Left lung (tissue), 10 donors: ENCODE measurements around the gene SNTB2. TPM values are rescaled to one million over a fixed set of nuclear protein-coding genes. Genes with fewer than 3 reads are reported as not detected.
A peak's percentile ranks its signal among the peaks of the same experiment; 100 is the strongest.

Experiments
- ATAC-seq: fragments of 200-7000 bp; cut with Tn5 transposase; one replicate; pipeline ENCODE4 v1.9.1; 2020; ENCODE audit warnings: moderate library complexity
- DNase-seq, 4 donors: peaks; one replicate each; pipeline ENCODE4 v3.0.0-alpha.2; 2013 to 2020
- H3K27ac ChIP-seq, 2 donors: fragments of 200-600 bp; sonication (generic) in 1 of 2; one replicate each; pipeline versions ENCODE4 v1.5.0 to v1.8.0; 2020 to 2021
- H3K27me3 ChIP-seq, 2 donors: fragments of 200-600 bp; sonication (generic) in 1 of 2; one replicate each; pipeline versions ENCODE4 v1.5.0 to v1.8.0; 2020 to 2021
- H3K36me3 ChIP-seq, 2 donors: fragments of 200-600 bp; sonication (generic) in 1 of 2; one replicate each; pipeline versions ENCODE4 v1.5.0 to v1.8.0; 2020 to 2021
- H3K4me1 ChIP-seq, 2 donors: fragments of 200-600 bp; one replicate each; pipeline ENCODE4 v1.8.0; 2021
- H3K4me3 ChIP-seq, 2 donors: fragments of 200-600 bp; sonication (generic) in 1 of 2; one replicate each; pipeline versions ENCODE4 v1.5.0 to v1.8.0; 2020 to 2021; ENCODE audit warnings: mild to moderate bottlenecking in 1 of 2
- H3K9me3 ChIP-seq, 2 donors: fragments of 200-600 bp; sonication (generic) in 1 of 2; one replicate each; pipeline versions ENCODE4 v1.5.0 to v1.8.0; 2020 to 2021
- CTCF ChIP-seq, 2 donors: fragments of 200-600 bp; sonication (generic) in 1 of 2; IDR thresholded peaks; one replicate each; pipeline versions ENCODE4 v1.5.0 to v1.8.0; 2021; ENCODE audit warnings: antibody characterized with exemption in 2 of 2
- intact Hi-C, 2 donors: fragments of 100-400 bp; cut with DNase I; formaldehyde crosslinking; loops; one replicate each; pipeline versions ENCODE4 v1.11.2 to v1.14.2; 2022
- polyA plus RNA-seq, 6 donors: library from polyadenylated mRNA; unstranded; fragments of 120-200 nt; gene quantifications; one replicate each; pipeline ENCODE4 v1.2.1, GENCODE V29; 2013; ENCODE audit not compliant: insufficient read length in 6 of 6
- total RNA-seq, 2 donors: library from RNA; stranded (reverse); fragmentation: NEBNext Ultra II Directional; extraction: Animal tissue kit (Norgen Biotek cat#: 25700); gene quantifications; one replicate each; pipeline ENCODE4 v1.2.1, GENCODE V29; 2021
- donor health status: DM: no; HTN: yes; CAD: no.
- donor health status: DM: no; HTN: no; CAD: no.

Gene SNTB2
- total and polyA plus RNA-seq, 8 donors, result 22.8 to 47.3 (median 25.1) TPM

DNA sequence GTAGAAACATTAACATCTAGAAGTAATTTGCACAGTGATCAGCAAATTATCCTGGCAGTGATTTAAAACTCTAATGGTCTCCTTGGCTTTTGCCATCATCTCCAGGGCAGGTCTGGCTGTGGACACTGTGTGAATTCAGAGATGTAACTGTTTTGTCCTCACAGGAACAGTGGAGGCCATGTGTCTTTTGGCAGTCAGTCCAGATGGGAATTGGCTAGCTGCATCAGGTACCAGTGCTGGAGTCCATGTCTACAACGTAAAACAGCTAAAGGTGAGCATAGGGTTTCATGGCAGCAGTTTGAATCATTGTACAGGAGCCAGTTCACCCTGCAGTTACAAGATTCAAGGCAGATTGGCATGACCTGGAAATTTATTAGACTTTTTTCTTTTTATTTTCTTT is 26.8 kb upstream of the SNTB2 start:
- ATAC-seq, result no peak
- no peak for TF ChIP-seq CTCF (IDR thresholded peaks at IDR 0.05)
- H3K27me3 ChIP-seq, result no peaks in the 10 kb centered on the region
- intact Hi-C loops, result no loop called here
- no peak overlapping the region for H3K27ac ChIP-seq
- H3K4me3 ChIP-seq, result no peak overlapping the region
- H3K36me3 ChIP-seq, result peaks cover 6 to 100% of the 10 kb centered on the region in 2 donors
- no peak for DNase-seq
- H3K4me1 ChIP-seq, result no peaks in the 10 kb centered on the region
- no peaks in the 10 kb centered on the region for H3K9me3 ChIP-seq

GRCh38 chr16:69165584-69165983 is 21.4 kb upstream of the SNTB2 start:
- TF ChIP-seq CTCF (IDR thresholded peaks at IDR 0.05), result no peak
- Histone ChIP-seq H3K4me3 (no peak overlapping the region), H3K36me3 (peaks cover 0 to 96% of the 10 kb centered on the region in 2 donors), H3K27me3 (no peaks in the 10 kb centered on the region), H3K9me3 (no peaks in the 10 kb centered on the region), H3K27ac (no peak overlapping the region), H3K4me1 (peaks cover 0 to 17% of the 10 kb centered on the region in 2 donors)
- no peak for ATAC-seq
- intact Hi-C loops, result no loop called here
- no peak for DNase-seq

DNA sequence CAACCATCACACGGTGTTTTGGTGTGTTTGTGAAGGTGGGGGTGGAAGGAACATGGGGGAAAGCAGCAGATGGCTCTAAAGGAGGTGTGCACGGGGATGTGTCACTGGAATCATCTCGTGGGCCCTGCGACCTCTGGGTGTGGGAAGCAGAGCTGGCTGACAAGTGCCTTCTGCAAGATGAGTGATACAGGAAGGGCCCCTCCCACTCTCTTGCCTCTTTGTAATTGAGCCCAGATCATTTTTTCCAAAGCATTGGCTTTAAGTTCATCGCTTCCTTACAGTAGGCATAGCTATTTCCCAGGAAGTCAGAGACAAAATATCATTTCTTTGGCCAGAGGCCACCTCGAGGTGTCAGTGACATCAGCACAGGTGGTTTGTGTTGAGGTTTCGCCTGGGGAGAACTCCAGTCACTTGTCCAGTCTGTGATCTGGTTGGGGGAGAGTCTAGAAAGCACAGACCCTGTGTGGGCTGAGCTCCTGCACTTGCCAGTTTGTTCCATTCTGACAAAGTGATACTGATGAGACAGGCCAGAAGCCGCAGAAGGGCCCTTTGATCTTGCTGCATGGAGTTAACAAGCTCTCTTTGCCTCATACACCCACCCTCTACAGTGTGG is 20.6 kb upstream of the SNTB2 start:
- peak; percentile 38 for ATAC-seq

GRCh38 chr16:69166946-69167930 is 19.7 kb upstream of the SNTB2 start:
- H3K4me3 ChIP-seq, result no peak overlapping the region
- H3K36me3 ChIP-seq, result peaks cover 0 to 80% of the 10 kb centered on the region in 2 donors
- intact Hi-C loops, result no loop called here
- TF ChIP-seq CTCF (IDR thresholded peaks at IDR 0.05), result no peak
- peaks cover 0 to 32% of the 10 kb centered on the region in 2 donors for H3K4me1 ChIP-seq
- H3K9me3 ChIP-seq, result no peaks in the 10 kb centered on the region
- no peaks in the 10 kb centered on the region for H3K27me3 ChIP-seq
- H3K27ac ChIP-seq, result no peak overlapping the region
- no peak for DNase-seq
- ATAC-seq, result no peak

More for the DNA sequence above, 20.6 kb upstream of the SNTB2 start:
- intact Hi-C loops, result no loop called here
- Histone ChIP-seq H3K4me1 (peaks cover 0 to 24% of the 10 kb centered on the region in 2 donors), H3K27ac (no peak overlapping the region), H3K36me3 (peaks cover 0 to 89% of the 10 kb centered on the region in 2 donors), H3K9me3 (no peaks in the 10 kb centered on the region), H3K4me3 (no peak overlapping the region), H3K27me3 (no peaks in the 10 kb centered on the region)
- DNase-seq, result peak in 1 of 4 donors; percentile 63
- no peak for TF ChIP-seq CTCF (IDR thresholded peaks at IDR 0.05)

GRCh38 chr16:69169051-69169450 is 17.9 kb upstream of the SNTB2 start:
- ATAC-seq, result no peak
- Histone ChIP-seq H3K36me3 (peaks cover 0 to 62% of the 10 kb centered on the region in 2 donors), H3K4me3 (no peak overlapping the region)

More at GRCh38 chr16:69169051-69169450, 17.9 kb upstream of the SNTB2 start:
- Histone ChIP-seq H3K27me3 (no peaks in the 10 kb centered on the region), H3K9me3 (no peaks in the 10 kb centered on the region), H3K27ac (no peak overlapping the region), H3K4me1 (peaks cover 4 to 46% of the 10 kb centered on the region in 2 donors)
- TF ChIP-seq CTCF (IDR thresholded peaks at IDR 0.05), result no peak
- intact Hi-C loops, result no loop called here
- DNase-seq, result no peak
